SW 1271 (cell line): ENCODE data around the gene SCN8A.
"Not testable (repeated sequence)": the region's sequence is repeated elsewhere in the genome, so short reads cannot be mapped to it uniquely, and the experiment has no call there.

Experiments used
- DNase-seq, 2 experiments: peaks; one replicate each; lab custom pipeline; 2025; lab: John Stamatoyannopoulos, UW

The SCN8A gene

GRCh38 chr12:51591016-51591901 lies at the start of gene SCN8A:
Gene SCN8A (plus strand): TSS chr12:51591233. CDS start chr12:51662818, 71,585 bp downstream.
- peak; percentile 10 to 52 for DNase-seq

GRCh38 chr12:51546097-51546496 lies 44.9 kb upstream of the SCN8A start:
- no peak for DNase-seq

GRCh38 chr12:51547606-51548005 lies 43.4 kb upstream of the SCN8A start:
- no peak for DNase-seq

GRCh38 chr12:51548241-51548640 lies 42.8 kb upstream of the SCN8A start:
- DNase-seq: no peak

- no peak for DNase-seq
Observed at GRCh38 chr12:51549637-51550036, 41.4 kb upstream of the SCN8A start.

- not testable (repeated sequence) for DNase-seq
Observed at GRCh38 chr12:51568271-51569032, 22.6 kb upstream of the SCN8A start.

- no peak for DNase-seq
Observed at GRCh38 chr12:51579321-51579850, 11.6 kb upstream of the SCN8A start.

- no peak for DNase-seq
Observed at GRCh38 chr12:51589060-51589459, 2.0 kb upstream of the SCN8A start.

GRCh38 chr12:51589557-51590176 lies 1.4 kb upstream of the SCN8A start:
- DNase-seq: no peak

- peak; percentile 20 to 78 for DNase-seq
Observed at GRCh38 chr12:51590347-51591015, 552 bp upstream of the SCN8A start.

GRCh38 chr12:51592034-51592705 lies 1.1 kb downstream of the SCN8A start:
- peak in 1 of 2 experiments; percentile 24 for DNase-seq

- no peak for DNase-seq
Observed at GRCh38 chr12:51593021-51593420, 2.0 kb downstream of the SCN8A start.

GRCh38 chr12:51593539-51593938 lies 2.5 kb downstream of the SCN8A start:
- no peak for DNase-seq

- no peak for DNase-seq
Observed at GRCh38 chr12:51598156-51598555, 7.1 kb downstream of the SCN8A start.

GRCh38 chr12:51600721-51601120 lies 9.7 kb downstream of the SCN8A start:
- no peak for DNase-seq

GRCh38 chr12:51601241-51601640 lies 10.2 kb downstream of the SCN8A start:
- no peak for DNase-seq

GRCh38 chr12:51605896-51606295 lies 14.9 kb downstream of the SCN8A start:
- not testable (repeated sequence) for DNase-seq

- DNase-seq: not testable (repeated sequence)
Observed at GRCh38 chr12:51607197-51607596, 16.2 kb downstream of the SCN8A start.

- no peak for DNase-seq
Observed at GRCh38 chr12:51620448-51620847, 29.4 kb downstream of the SCN8A start.

- no peak for DNase-seq
Observed at GRCh38 chr12:51621156-51621922, 30.3 kb downstream of the SCN8A start.
